ENCODE results near the gene NUP210L. TPM values are rescaled to one million over a fixed set of nuclear protein-coding genes. Genes with fewer than 3 reads are reported as not detected.
A peak's percentile ranks its signal among the peaks of the same experiment; 100 is the strongest.

The NUP210L gene
- total and polyA plus RNA-seq, 9 of the 15 experiments (the other 6 are each of a cell fraction or from before 2014, with no cell fraction given) = 0.01 to 0.04 TPM; not detected in 7

GRCh38 chr1:153959454-153959853 lies 195.4 kb downstream of the NUP210L start (continued):
- TF ChIP-seq PRDM10 (IDR thresholded peaks at IDR 0.05; ENCODE audit: partially characterized antibody) = peak; percentile 89
- TF ChIP-seq IRF2 (CRISPR knock-in tag; IDR thresholded peaks at IDR 0.05) = no peak

- Histone ChIP-seq H4K20me1 (replicated peaks; ENCODE audit: control insufficient read depth, insufficient read depth, low read length) (peaks cover 9% of the 10 kb centered on the region; the same call in 1 of the 2 replicates), H3K79me2 (ENCODE audit: control insufficient read depth, insufficient read depth, low read length) (peaks cover 65% of the 10 kb centered on the region), H3K9me3 (replicated peaks; ENCODE audit: control insufficient read depth, insufficient read depth, low read depth, low read length) (no peaks in the 10 kb centered on the region), H3K9me1 (ENCODE audit: control insufficient read depth, insufficient read depth, low read length) (no peaks in the 10 kb centered on the region), H3K27ac (ENCODE audit: extremely low read depth, low read depth, low read length) (peak overlapping the region; percentile 55), H3K4me1 (replicated peaks in 1 of 2; ENCODE audit: control insufficient read depth in 2 of 2, insufficient read depth in 2 of 2, low read length in 2 of 2) (peaks cover 29 to 30% of the 10 kb centered on the region in 2 experiments), H3K4me3 (peak overlapping the region; percentile 94), H2AFZ (ENCODE audit: low read depth, low read length) (peak overlapping the region; percentile 64), H3K9ac (ENCODE audit: insufficient read depth in 1 of 2, low read depth in 2 of 2, low read length in 2 of 2) (peak overlapping the region; percentile 45 to 80; a peak in 3 of 4 replicates), H3K36me3 (ENCODE audit: control insufficient read depth, insufficient read depth, low read length) (peaks cover 35% of the 10 kb centered on the region; the same call in 2 of the 3 replicates), H3K27me3 (ENCODE audit: control insufficient read depth in 2 of 2, insufficient read depth in 2 of 2, low read length in 2 of 2) (no peaks in the 10 kb centered on the region), H3K4me2 (ENCODE audit: insufficient read depth, low read length) (peak overlapping the region; percentile 82)
- no peak for ATAC-seq
- in situ Hi-C loops (cut with MboI) = no loop called here
- intact Hi-C loops (cut with micrococcal nuclease) = no loop called here
- no TSS peak for BruUV-seq (replicated peaks)
- ChIA-PET CTCF (ENCODE audit: low intra/inter-chr PET ratio) (no interaction called here), POLR2A (interaction anchor here (0.6 to 4.9 kb wide), 9 partner anchors 8 to 657 kb away, joined by 3 to 39 read pairs (median 8); partner anchors contain the start of genes CREB3L4, DENND4B, GATAD2B and RPS27)
- no peak for DNase-seq (ENCODE audit: extremely low read depth in 1 of 4, low spot score in 3 of 4)
- FAIRE-seq = no peak
- WGBS (ENCODE audit: insufficient coverage, low coverage, missing lambda C conversion rate) = 26% methylated on average over 4 of the region's 4 CpGs
- no peak for TF ChIP-seq JUN (IDR thresholded peaks at IDR 0.05; ENCODE audit: borderline replicate concordance, low read depth, low read length)
- no peak for TF ChIP-seq JUN (CRISPR knock-in tag; IDR thresholded peaks at IDR 0.05; ENCODE audit: borderline replicate concordance)
- TF ChIP-seq NR2C2 (CRISPR knock-in tag; IDR thresholded peaks at IDR 0.05) = no peak
- TF ChIP-seq NR2C2 (tag; IDR thresholded peaks at IDR 0.05) = 0 out of 2 replicates have a peak, but pooled peaks have one; percentile 61
- 0 out of 2 replicates have a peak, but pooled peaks have one; percentile 1 for TF ChIP-seq AFF4 (CRISPR knock-in tag; IDR thresholded peaks at IDR 0.05)
- peak; percentile 45 for TF ChIP-seq DACH1 (IDR thresholded peaks at IDR 0.05; ENCODE audit: partially characterized antibody)
- peak in 1 of 2 experiments; percentile 29; a peak in 1 of 4 replicates for TF ChIP-seq MLLT1 (IDR thresholded peaks at IDR 0.05)
- no peak for TF ChIP-seq RAD51 (IDR thresholded peaks at IDR 0.05; ENCODE audit: borderline replicate concordance, low read depth)
- TF ChIP-seq FOXJ2 (tag; IDR thresholded peaks at IDR 0.05) = peak; percentile 61
- 0 out of 4 replicates have a peak, but pooled peaks of 1 of the 2 experiments have one; percentile 21 for TF ChIP-seq ARNT (IDR thresholded peaks at IDR 0.05)
Measured at GRCh38 chr1:153958961-153959260, 196.0 kb downstream of the NUP210L start.

Data from K562 (cell line).